ENCODE measurements around the gene BCL6B. TPM values are rescaled to one million over a fixed set of nuclear protein-coding genes. Genes with fewer than 3 reads are reported as not detected.
A peak's percentile ranks its signal among the peaks of the same experiment; 100 is the strongest.
"Not testable (repeated sequence)": the region's sequence is repeated elsewhere in the genome, so short reads cannot be mapped to it uniquely, and the experiment has no call there.

The BCL6B gene
- total RNA-seq, 2 donors from 2014 or later, result 0.73 to 1.1 TPM

DNA sequence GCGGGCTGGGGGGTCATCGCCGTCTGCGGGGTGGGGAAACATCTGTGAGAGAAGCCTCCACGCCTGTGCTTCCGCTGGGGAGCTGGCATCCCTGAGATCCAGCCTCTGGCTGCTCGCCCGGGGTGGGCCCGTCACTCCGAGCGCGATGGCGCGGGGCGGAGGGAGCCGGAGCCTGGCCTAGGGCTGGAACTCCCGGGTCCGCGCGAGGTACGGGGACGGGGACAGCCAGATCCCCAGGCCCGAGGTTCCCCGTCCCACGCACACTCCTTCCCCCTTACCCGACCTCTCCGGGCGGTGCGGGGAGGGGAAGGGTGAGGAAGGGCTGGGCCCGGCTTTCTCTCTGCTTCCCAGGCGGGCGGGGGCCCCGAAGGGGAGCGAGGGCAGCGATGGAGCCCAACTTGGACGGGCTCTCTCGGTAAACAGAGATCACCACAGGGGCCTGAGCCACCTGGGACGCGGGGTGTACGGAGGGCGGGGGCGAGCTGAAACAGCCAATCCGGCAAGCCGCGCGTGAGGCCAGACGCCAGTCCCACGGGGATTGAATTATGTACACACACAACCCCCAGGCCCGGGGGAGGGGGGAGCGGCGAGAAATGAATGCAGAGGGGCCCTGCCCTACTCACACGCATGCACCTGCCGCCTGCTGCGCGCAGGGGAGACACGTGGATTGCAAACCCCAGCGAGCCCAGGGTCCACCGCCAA lies 20.8 kb downstream of the BCL6B start, which contains the start of gene SLC16A11:
SLC16A11 (minus strand) TSS at position 596 of the 702 bp plus-strand sequence; CDS start at position 17, 579 bp downstream.
- ATAC-seq (peak; percentile 22 to 41), DNase-seq (ENCODE audit: low spot score) (no peak)
- peak within 1 kb of the TSS; percentile 67 to 68 for H3K27ac Mint-ChIP-seq
- H3K9me3 Mint-ChIP-seq, result no peaks in the 10 kb centered on the region
- peak within 1 kb of the TSS; percentile 77 for H3K4me3 Mint-ChIP-seq
- H3K36me3 Mint-ChIP-seq, result no peaks in the 10 kb centered on the region
- peaks cover 0 to 2% of the 10 kb centered on the region in 2 donors for H3K27me3 Mint-ChIP-seq
- H3K4me1 Mint-ChIP-seq (ENCODE audit: low read depth in 2 of 2), result peaks cover 26 to 39% of the 10 kb centered on the region in 2 donors

DNA sequence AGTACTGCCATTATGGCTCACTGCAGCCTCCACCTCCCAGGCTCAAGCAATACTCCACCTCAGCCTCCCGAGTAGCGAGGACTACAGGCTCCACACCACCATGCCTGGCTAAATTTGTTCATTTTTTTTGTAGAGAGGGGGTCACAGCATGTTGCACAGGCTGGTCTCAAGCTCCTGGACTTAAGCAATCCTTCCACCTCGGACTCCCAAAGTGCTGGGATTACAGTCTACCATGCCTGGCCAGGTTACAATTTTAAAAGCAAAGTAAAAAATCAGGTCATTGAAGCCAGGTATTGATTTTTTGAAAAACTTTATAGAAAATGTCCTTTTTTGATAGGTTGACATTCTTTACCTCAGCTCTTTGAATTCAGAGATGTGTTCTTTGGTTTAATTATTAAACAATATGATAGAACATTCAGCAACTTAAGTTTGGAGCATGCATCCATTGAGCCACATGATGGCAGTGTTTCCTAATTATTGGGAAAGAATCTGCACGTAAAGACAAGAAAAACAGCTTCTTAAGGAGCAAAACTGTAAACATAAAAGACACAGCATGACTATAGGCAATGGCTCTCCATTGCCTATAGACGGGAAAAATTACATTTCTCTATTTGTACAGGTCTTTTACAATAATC lies 22.8 kb downstream of the BCL6B start:
- no peak for ATAC-seq
- peaks cover 0 to 5% of the 10 kb centered on the region in 2 donors for H3K27me3 Mint-ChIP-seq
- peak overlapping the region; percentile 86 for H3K4me3 Mint-ChIP-seq
- DNase-seq (ENCODE audit: low spot score), result no peak
- no peaks in the 10 kb centered on the region for H3K36me3 Mint-ChIP-seq
- no peak overlapping the region for H3K27ac Mint-ChIP-seq
- no peaks in the 10 kb centered on the region for H3K9me3 Mint-ChIP-seq
- H3K4me1 Mint-ChIP-seq (ENCODE audit: low read depth in 2 of 2), result peaks cover 25 to 36% of the 10 kb centered on the region in 2 donors

DNA sequence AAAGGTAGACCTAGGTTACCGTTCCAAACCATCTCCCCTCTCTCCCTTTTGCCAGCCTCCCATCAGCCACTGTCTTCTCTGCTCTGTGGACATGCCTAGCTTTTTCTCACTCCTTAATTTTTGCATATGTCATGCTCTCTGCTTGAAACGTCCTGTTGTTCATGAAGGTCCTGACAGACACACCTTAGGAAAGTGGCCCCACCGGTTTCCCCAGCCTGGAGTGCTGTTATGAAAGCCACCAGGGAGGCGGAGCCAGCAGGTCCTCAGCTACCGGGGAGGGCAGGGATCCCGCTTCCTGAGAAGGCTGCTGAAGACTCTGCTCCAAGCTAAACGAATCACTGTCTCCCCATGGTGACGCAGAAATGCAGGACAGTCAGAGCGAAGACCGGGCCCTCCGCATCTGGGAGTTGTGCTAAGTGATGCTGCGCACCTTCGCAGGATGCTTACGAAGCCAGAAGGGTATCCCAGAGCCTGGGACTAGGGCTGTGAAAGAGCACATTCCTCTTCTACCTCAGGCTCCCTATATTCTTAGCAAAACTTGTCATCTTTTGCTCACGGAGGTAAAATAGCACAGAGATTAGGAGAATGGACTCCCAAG lies 23.4 kb downstream of the BCL6B start:
- no peaks in the 10 kb centered on the region for H3K36me3 Mint-ChIP-seq
- peak overlapping the region; percentile 86 for H3K4me3 Mint-ChIP-seq
- ATAC-seq, result peak in 1 of 2 donors; percentile 45
- no peaks in the 10 kb centered on the region for H3K9me3 Mint-ChIP-seq
- H3K4me1 Mint-ChIP-seq (ENCODE audit: low read depth in 2 of 2), result peaks cover 25 to 36% of the 10 kb centered on the region in 2 donors
- peaks cover 0 to 5% of the 10 kb centered on the region in 2 donors for H3K27me3 Mint-ChIP-seq
- DNase-seq (ENCODE audit: low spot score), result no peak
- peak overlapping the region; percentile 61 to 63 for H3K27ac Mint-ChIP-seq

DNA sequence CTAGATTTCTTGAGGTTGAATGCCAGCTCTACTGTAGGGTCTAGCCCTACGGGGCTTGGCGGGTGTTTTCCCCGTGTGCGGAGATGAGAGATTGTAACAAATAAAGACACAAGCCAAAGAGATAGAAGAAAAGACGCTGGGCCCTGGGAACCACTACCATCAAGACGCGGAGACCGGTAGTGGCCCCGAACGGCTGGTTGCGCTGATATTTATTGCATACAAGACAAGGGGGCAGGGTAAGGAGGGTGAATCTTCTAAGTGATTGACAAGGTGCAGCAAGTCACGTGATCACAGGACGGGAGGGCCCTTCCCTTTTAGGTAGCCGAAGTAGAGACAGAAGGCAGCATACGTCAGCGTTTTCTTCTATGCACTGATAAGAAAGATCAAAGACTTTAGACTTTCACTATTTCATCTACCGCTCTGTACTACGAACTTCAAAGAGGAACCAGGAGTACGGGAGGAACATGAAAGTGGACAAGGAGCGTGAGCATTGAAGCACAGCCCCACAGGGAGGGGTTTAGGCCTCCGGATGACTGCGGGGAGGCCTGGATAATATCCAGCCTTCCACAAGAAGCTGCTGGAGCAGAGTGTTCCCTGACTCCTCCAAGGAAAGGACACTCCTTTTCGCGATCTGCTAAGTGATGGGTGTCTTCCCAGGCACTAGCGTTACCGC lies 24.0 kb downstream of the BCL6B start:
- not testable (repeated sequence) for DNase-seq (ENCODE audit: low spot score)

DNA sequence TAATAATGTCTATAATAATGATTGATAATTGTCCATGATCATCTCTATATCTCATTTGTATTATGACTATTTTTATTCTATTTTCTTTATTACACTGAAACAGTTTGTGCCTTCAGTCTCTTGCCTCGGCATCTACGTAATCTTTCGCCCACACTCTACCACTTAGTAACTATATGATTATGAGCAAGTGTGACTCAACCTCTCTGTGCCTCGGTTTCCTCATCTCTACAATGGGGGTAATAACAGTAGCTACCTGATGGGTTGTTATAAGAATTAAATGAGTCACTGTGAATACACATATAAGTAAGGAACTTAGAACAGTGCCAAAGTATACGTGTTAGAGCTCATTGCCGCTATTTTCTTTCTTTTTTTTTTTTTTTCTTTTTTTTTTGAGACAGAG lies 24.7 kb downstream of the BCL6B start:
- Mint-ChIP-seq H3K4me3 (peak overlapping the region; percentile 86), H3K27ac (peak overlapping the region in 1 of 2 donors; percentile 63), H3K36me3 (no peaks in the 10 kb centered on the region), H3K9me3 (no peaks in the 10 kb centered on the region), H3K4me1 (ENCODE audit: low read depth in 2 of 2) (peaks cover 18 to 25% of the 10 kb centered on the region in 2 donors), H3K27me3 (peaks cover 0 to 5% of the 10 kb centered on the region in 2 donors)
- no peak for DNase-seq (ENCODE audit: low spot score)
- ATAC-seq, result peak in 1 of 2 donors; percentile 81

More for the DNA sequence above, 24.0 kb downstream of the BCL6B start:
- H3K27me3 Mint-ChIP-seq, H3K9me3 Mint-ChIP-seq, H3K36me3 Mint-ChIP-seq: not testable (repeated sequence)
- Mint-ChIP-seq H3K4me1 (ENCODE audit: low read depth in 2 of 2) (peaks cover 23 to 31% of the 10 kb centered on the region in 2 donors), H3K4me3 (peak overlapping the region; percentile 86), H3K27ac (peak overlapping the region; percentile 61 to 63)
- peak in 1 of 2 donors; percentile 1 for ATAC-seq

DNA sequence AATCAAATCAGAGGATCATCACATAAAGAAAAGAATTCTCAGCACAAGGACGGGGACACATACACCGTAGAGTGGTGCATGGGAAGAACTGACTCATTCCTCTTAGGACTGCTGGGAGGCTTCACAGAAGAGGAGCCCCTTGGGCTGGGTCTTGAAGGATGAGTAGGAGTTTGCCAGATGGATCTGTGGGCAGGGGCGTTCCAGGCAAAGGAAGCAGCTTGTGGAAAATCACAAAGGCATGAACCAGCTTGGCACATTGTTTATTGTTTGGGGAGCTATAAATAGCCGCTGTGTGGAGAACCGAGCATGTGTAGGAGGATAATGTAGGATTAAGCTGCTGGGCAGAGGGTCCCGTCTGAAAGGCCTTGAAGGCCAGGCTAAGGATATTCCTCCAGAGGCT lies 26.1 kb downstream of the BCL6B start:
- H3K4me1 Mint-ChIP-seq (ENCODE audit: low read depth in 2 of 2), result peaks cover 18 to 19% of the 10 kb centered on the region in 2 donors
- no peak overlapping the region for H3K4me3 Mint-ChIP-seq
- DNase-seq (ENCODE audit: low spot score) (no peak), ATAC-seq (no peak)
- peaks cover 0 to 8% of the 10 kb centered on the region in 2 donors for H3K27me3 Mint-ChIP-seq
- H3K9me3 Mint-ChIP-seq, result no peaks in the 10 kb centered on the region
- no peaks in the 10 kb centered on the region for H3K36me3 Mint-ChIP-seq
- H3K27ac Mint-ChIP-seq, result no peak overlapping the region

DNA sequence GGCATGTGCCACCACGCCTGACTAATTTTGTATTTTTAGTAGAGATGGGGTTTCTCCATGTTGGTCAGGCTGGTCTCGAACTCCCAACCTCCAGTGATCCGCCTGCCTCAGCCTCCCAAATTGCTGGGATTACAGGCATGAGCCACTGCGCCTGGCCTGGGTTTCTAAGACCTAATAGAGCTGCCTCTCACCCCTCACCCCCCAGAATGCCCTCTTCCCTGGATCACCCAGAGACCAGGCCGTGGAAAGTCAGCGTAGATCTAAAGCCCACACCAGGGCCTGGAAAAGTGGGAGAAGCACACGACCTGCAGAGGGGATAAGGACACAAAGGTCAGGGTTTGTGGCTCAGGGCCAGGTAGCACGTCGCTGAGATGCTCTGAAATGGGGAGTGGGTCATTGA lies 27.7 kb downstream of the BCL6B start:
- not testable (repeated sequence) for H3K4me3 Mint-ChIP-seq; ATAC-seq; H3K27me3 Mint-ChIP-seq; H3K36me3 Mint-ChIP-seq; H3K27ac Mint-ChIP-seq; H3K9me3 Mint-ChIP-seq; DNase-seq (ENCODE audit: low spot score)
- peaks cover 16 to 19% of the 10 kb centered on the region in 2 donors for H3K4me1 Mint-ChIP-seq (ENCODE audit: low read depth in 2 of 2)

DNA sequence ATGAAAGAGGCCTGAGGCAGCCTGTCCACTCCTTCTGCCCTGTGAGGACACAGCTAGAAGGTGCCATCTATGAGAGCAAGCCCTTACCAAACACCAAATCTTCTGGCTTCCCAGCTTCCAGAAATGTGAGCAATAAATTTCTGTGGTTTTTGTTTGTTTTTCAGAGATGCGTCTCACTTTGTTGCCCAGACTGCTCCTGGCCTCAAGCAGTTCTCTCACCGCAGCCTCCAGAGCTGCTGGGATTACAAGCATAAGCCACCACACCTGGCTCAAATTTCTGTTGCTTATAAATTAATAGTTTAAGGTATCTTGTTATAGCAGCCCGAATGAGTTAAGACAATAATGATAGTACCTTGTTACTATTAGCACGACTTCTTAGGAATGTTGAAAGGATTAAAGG lies 33.5 kb downstream of the BCL6B start:
- H3K4me1 Mint-ChIP-seq (ENCODE audit: low read depth in 2 of 2), result no peaks in the 10 kb centered on the region
- ATAC-seq (no peak), DNase-seq (ENCODE audit: low spot score) (no peak)
- H3K27ac Mint-ChIP-seq, result no peak overlapping the region
- H3K9me3 Mint-ChIP-seq, result no peaks in the 10 kb centered on the region
- H3K4me3 Mint-ChIP-seq, result no peak overlapping the region
- no peaks in the 10 kb centered on the region for H3K36me3 Mint-ChIP-seq
- H3K27me3 Mint-ChIP-seq, result peaks cover 3 to 8% of the 10 kb centered on the region in 2 donors

DNA sequence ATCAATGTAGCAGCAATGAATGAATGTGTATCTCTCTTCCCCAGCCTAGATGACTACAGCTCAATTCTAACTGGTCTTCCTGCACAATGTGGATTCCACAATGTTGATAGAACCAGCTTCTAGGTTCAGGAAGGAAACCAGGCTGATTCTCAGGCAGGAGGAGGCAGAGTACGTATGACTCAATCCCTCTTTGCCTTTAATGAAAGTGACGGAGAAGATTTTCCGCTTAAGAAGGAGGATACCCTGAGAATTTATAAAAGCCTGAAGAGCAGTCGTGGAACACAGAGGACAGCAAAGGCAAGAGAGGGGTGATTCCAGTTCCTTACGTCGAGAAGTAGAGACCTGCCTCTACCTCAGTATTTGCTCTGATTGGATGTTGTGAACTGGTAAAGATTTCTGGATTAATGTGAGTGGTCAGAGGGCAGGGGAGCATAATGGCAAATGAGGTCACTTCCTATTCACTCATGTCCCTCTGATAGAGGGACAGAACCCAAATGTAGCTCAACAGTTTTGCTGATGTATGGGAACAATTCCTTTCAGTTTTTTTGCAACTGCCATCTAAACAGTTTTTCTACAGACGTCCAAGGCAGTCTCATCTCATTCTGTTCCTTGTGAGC lies 36.1 kb downstream of the BCL6B start:
- peaks cover 4 to 21% of the 10 kb centered on the region in 2 donors for H3K27me3 Mint-ChIP-seq
- H3K27ac Mint-ChIP-seq, result no peak overlapping the region
- H3K9me3 Mint-ChIP-seq, result no peaks in the 10 kb centered on the region
- DNase-seq (ENCODE audit: low spot score) (no peak), ATAC-seq (no peak)
- H3K4me3 Mint-ChIP-seq, result no peak overlapping the region
- peaks cover 0 to 2% of the 10 kb centered on the region in 2 donors for H3K4me1 Mint-ChIP-seq (ENCODE audit: low read depth in 2 of 2)
- no peaks in the 10 kb centered on the region for H3K36me3 Mint-ChIP-seq

DNA sequence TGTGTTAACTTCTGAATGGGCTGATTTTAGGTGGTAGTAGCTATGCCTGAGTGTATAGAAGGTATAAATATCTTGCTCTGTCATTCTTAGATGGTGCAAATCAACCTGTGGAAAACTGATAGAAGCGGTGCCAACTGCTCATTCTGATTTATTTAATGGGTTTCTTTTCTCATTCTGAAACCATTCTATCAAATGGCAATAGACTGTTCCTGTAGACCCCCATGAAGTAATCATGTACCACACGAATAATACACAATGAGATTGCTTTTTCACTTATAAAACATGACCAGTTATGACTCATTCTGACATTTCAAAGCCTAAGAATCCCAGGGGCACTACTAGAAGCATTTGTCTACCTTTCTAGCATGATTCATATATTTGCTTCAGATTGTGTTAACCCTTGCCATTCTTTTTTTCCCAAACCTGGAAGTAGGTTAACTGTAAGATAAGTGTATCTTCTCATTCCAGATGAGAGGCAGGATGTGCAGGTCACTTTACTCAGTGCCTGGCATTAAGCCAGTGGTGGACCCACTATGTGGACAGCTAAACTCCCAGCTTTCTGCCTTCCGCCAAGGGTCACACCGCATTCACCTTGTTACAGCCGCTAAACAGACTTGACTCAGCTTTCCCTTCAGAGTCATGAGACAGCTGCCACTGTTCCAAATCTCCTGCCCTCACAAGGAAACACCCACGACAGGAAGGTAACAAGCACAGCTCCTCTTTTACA lies 37.5 kb downstream of the BCL6B start:
- H3K27me3 Mint-ChIP-seq, result peaks cover 4 to 22% of the 10 kb centered on the region in 2 donors
- ATAC-seq, result no peak
- no peak for DNase-seq (ENCODE audit: low spot score)
- H3K27ac Mint-ChIP-seq, result peak overlapping the region in 1 of 2 donors; percentile 16
- H3K9me3 Mint-ChIP-seq, result no peaks in the 10 kb centered on the region
- no peak overlapping the region for H3K4me3 Mint-ChIP-seq
- H3K4me1 Mint-ChIP-seq (ENCODE audit: low read depth in 2 of 2), result peaks cover 0 to 2% of the 10 kb centered on the region in 2 donors
- H3K36me3 Mint-ChIP-seq, result no peaks in the 10 kb centered on the region

DNA sequence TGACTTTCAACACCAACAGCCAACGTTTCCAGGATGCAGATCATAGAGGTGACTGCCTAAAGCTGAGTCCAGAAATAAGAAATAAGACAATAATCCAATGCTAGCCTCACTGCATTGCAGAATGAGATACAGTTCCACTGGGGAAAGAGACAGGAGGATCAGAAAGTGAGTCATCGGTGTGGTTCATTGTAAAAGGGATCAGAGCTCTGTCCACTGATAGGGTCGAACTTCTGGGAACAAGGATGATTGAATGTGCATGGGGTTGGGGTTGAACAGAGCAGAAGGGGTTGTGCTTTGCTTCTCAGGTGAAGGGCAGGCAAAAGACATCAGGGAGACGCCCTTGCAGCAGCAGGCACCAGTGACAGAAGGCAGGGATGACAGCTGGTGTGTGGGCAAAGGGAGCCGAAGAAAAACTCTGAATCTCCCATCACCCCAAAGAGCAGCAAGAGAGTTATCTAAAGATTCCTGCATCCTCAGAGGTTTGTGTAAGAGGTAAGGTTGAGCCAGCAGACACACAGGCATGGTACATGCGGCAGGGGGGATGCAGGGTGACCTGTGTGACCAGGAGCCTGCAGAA lies 40.8 kb downstream of the BCL6B start:
- peaks cover 8% of the 10 kb centered on the region for H3K9me3 Mint-ChIP-seq
- peaks cover 4 to 21% of the 10 kb centered on the region in 2 donors for H3K27me3 Mint-ChIP-seq
- ATAC-seq (no peak), DNase-seq (ENCODE audit: low spot score) (no peak)
- no peak overlapping the region for H3K27ac Mint-ChIP-seq
- H3K36me3 Mint-ChIP-seq, result peaks cover 7% of the 10 kb centered on the region
- H3K4me3 Mint-ChIP-seq, result no peak overlapping the region
- H3K4me1 Mint-ChIP-seq (ENCODE audit: low read depth in 2 of 2), result peaks cover 0 to 2% of the 10 kb centered on the region in 2 donors

DNA sequence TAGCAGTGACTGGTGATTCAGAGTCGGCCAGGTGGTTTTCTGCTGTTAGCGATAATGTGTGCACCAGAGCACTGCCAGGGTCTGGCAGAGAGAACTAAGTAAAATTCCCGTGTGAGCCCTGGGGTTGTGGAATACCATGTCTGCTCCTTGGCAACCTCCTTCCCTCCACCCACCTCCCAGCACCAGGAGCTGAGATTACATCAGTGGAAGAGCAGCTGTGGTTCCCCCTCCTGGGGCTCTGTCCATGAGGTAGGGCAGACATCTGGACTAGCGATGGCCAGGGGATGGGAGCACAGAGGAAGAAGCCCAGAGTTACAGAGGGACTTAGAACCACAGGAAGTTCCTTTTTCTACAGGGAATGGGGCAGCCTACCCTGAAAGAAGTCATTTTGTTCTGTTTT lies 41.4 kb downstream of the BCL6B start:
- ATAC-seq, result no peak
- Mint-ChIP-seq H3K27me3 (peaks cover 4 to 14% of the 10 kb centered on the region in 2 donors), H3K9me3 (peaks cover 12% of the 10 kb centered on the region), H3K4me1 (ENCODE audit: low read depth in 2 of 2) (peaks cover 0 to 2% of the 10 kb centered on the region in 2 donors), H3K4me3 (no peak overlapping the region), H3K36me3 (peaks cover 10% of the 10 kb centered on the region), H3K27ac (no peak overlapping the region)
- no peak for DNase-seq (ENCODE audit: low spot score)
